MM.1S (cell line): ENCODE measurements around the gene PRKCE.

Source experiments
- CTCF ChIP-seq: fragments of 300-600 bp; sonication (generic); IDR thresholded peaks from 2 replicates; pipeline ENCODE4 v1.5.1; 2016; ENCODE audit warnings: antibody characterized with exemption, low read length, mixed read lengths
- EZH2 ChIP-seq: fragments of 300-600 bp; sonication (generic); optimal IDR thresholded peaks from 2 replicates; pipeline ENCODE3; 2017; ENCODE audit warnings: low read depth, mild to moderate bottlenecking, antibody characterized with exemption, low read length, mixed read lengths
- EZH2phosphoT487 ChIP-seq: fragments of 300-600 bp; sonication (generic); IDR thresholded peaks from 2 replicates; pipeline ENCODE4 v1.6.1; 2018; ENCODE audit warnings: antibody characterized with exemption, low read length

GRCh38 chr2:45909677-45910191 lies 258.3 kb downstream of the PRKCE start:
- no peak for TF ChIP-seq EZH2
- no peak for TF ChIP-seq CTCF
- no peak for TF ChIP-seq EZH2phosphoT487
